Activated naive CD4-positive, alpha-beta T cell treated with anti-CD3 and anti-CD28 coated beads, Interleukin-2, amount 50 U/mL, for 24 hours (primary cell): Measurements from ENCODE around the gene CCDC197.

Source experiments
- H3K27ac Mint-ChIP-seq: one replicate; pipeline ENCODE4 v1.8.0; 2021; ENCODE audit warnings: mild to moderate bottlenecking, mixed read lengths
- H3K27me3 Mint-ChIP-seq: one replicate; pipeline ENCODE4 v1.8.0; 2021; ENCODE audit warnings: mixed read lengths
- H3K36me3 Mint-ChIP-seq: one replicate; pipeline ENCODE4 v1.8.0; 2021; ENCODE audit warnings: mixed read lengths
- H3K4me1 Mint-ChIP-seq: one replicate; pipeline ENCODE4 v1.8.0; 2021; ENCODE audit warnings: mixed read lengths
- H3K4me3 Mint-ChIP-seq: one replicate; pipeline ENCODE4 v1.8.0; 2021; ENCODE audit warnings: mild to moderate bottlenecking, mixed read lengths
- H3K9me3 Mint-ChIP-seq: one replicate; pipeline ENCODE4 v1.8.0; 2021; ENCODE audit warnings: mixed read lengths

Gene CCDC197

GRCh38 chr14:93958567-93959238, 38.4 kb upstream of the CCDC197 start:
- Mint-ChIP-seq H3K4me1 (peaks cover 85% of the 10 kb centered on the region), H3K36me3 (peaks cover 2% of the 10 kb centered on the region), H3K27ac (peak overlapping the region; percentile 99), H3K4me3 (peak overlapping the region; percentile 74), H3K27me3 (no peaks in the 10 kb centered on the region), H3K9me3 (no peaks in the 10 kb centered on the region)

GRCh38 chr14:93959239-93960107, 37.6 kb upstream of the CCDC197 start:
- Mint-ChIP-seq H3K36me3 (peaks cover 2% of the 10 kb centered on the region), H3K4me1 (peaks cover 84% of the 10 kb centered on the region), H3K4me3 (peak overlapping the region; percentile 74), H3K9me3 (no peaks in the 10 kb centered on the region), H3K27ac (peak overlapping the region; percentile 99), H3K27me3 (no peaks in the 10 kb centered on the region)

DNA sequence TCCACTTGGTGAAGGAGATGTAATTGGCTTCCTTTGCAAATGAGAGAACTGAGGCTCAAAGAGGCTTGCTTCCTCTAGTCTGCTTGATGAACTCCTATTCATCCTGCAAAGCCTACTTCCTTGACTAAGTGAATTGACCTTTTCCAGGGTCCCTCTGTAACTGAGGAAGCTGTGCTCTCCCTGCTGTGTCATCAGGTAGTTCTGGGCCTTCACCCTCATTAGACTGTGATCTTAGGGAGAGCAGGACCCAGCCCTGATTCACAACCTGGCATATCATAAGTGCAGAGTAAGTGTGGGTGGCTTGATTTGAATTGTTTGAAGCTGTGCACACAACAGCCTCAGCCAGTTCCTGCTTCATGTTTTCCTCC, 37.0 kb upstream of the CCDC197 start:
- Mint-ChIP-seq H3K27ac (peak overlapping the region; percentile 99), H3K4me3 (peak overlapping the region; percentile 54), H3K4me1 (peaks cover 83% of the 10 kb centered on the region), H3K9me3 (no peaks in the 10 kb centered on the region), H3K27me3 (no peaks in the 10 kb centered on the region), H3K36me3 (peaks cover 2% of the 10 kb centered on the region)

GRCh38 chr14:93960774-93961438, 36.2 kb upstream of the CCDC197 start:
- peaks cover 2% of the 10 kb centered on the region for H3K36me3 Mint-ChIP-seq
- H3K27me3 Mint-ChIP-seq, result no peaks in the 10 kb centered on the region
- no peaks in the 10 kb centered on the region for H3K9me3 Mint-ChIP-seq
- H3K4me1 Mint-ChIP-seq, result peaks cover 77% of the 10 kb centered on the region
- H3K27ac Mint-ChIP-seq, result peak overlapping the region; percentile 99
- H3K4me3 Mint-ChIP-seq, result no peak overlapping the region

GRCh38 chr14:93961620-93962019, 35.5 kb upstream of the CCDC197 start:
- H3K4me1 Mint-ChIP-seq, result peaks cover 71% of the 10 kb centered on the region
- H3K9me3 Mint-ChIP-seq, result no peaks in the 10 kb centered on the region
- no peaks in the 10 kb centered on the region for H3K27me3 Mint-ChIP-seq
- no peak overlapping the region for H3K4me3 Mint-ChIP-seq
- H3K27ac Mint-ChIP-seq, result peak overlapping the region; percentile 59
- H3K36me3 Mint-ChIP-seq, result peaks cover 2% of the 10 kb centered on the region

DNA sequence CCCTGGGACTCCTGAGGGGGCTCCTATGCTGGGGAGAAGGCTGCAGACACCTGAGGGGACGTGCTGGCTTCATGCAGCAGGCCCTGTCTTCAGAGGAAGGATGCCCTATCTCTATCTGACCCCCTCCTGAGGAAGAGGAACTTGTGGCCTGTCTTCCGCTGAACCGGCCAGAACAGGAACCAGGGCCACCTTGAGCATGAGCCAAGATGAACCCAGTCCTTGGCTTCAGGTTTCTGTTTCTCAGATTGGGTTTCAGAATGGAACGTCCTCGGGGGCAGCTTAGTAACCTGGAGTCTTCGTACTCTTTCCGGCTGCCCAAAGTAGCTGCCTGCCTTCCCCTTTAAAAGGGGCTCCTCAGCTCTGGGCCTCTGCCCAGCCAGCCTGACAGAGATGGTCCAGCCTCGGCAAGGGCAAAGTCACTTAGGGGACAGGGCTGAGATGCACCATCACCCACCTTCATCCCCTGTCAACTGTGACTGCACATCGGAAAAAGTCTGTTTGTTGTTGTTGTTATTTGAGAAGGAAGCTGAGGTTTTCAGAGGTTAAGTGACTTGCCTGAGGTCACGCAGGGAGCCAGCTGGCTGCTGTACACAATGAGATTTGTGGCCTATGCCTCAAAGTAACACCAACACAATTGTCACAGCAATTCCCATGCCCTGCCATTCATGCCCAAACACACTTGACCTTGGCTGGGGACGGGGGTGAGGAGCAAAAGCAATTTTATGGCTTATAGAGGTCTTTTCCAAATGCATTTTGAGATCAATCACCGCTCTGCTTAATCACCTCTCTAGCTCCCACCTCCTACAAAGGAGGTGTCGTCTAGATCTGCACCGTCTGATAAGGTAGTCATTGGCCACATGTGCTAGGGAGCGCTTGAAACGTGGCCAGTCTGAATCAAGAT, 34.1 kb upstream of the CCDC197 start:
- no peak overlapping the region for H3K4me3 Mint-ChIP-seq
- peaks cover 2% of the 10 kb centered on the region for H3K36me3 Mint-ChIP-seq
- H3K27me3 Mint-ChIP-seq, result no peaks in the 10 kb centered on the region
- H3K4me1 Mint-ChIP-seq, result peaks cover 59% of the 10 kb centered on the region
- H3K27ac Mint-ChIP-seq, result peak overlapping the region; percentile 88
- no peaks in the 10 kb centered on the region for H3K9me3 Mint-ChIP-seq

GRCh38 chr14:93963692-93964091, 33.4 kb upstream of the CCDC197 start:
- Mint-ChIP-seq H3K27ac (peak overlapping the region; percentile 88), H3K36me3 (peaks cover 2% of the 10 kb centered on the region), H3K4me1 (peaks cover 52% of the 10 kb centered on the region), H3K9me3 (no peaks in the 10 kb centered on the region), H3K27me3 (no peaks in the 10 kb centered on the region), H3K4me3 (no peak overlapping the region)

DNA sequence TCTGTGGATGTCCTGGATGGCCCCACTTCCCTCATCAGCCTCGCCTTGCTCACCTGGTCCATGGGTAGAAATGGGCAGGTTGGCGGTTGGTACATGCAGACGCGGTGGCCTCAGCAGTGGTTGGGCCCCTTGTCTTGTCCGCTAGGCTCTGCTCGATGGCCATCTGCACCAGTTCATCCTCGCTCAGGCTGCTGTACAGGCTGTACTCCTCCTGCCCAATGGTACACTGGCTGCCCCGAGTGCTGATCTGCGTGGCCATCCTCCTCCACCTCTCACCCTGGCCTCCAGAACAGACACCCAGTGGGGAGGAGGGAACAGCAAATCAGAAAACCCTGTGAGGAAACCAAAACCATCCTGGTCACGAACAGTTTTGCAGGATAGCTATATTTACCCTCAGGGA, 32.8 kb upstream of the CCDC197 start:
- no peak overlapping the region for H3K4me3 Mint-ChIP-seq
- no peaks in the 10 kb centered on the region for H3K9me3 Mint-ChIP-seq
- no peaks in the 10 kb centered on the region for H3K27me3 Mint-ChIP-seq
- no peaks in the 10 kb centered on the region for H3K36me3 Mint-ChIP-seq
- H3K4me1 Mint-ChIP-seq, result peaks cover 49% of the 10 kb centered on the region
- no peak overlapping the region for H3K27ac Mint-ChIP-seq

DNA sequence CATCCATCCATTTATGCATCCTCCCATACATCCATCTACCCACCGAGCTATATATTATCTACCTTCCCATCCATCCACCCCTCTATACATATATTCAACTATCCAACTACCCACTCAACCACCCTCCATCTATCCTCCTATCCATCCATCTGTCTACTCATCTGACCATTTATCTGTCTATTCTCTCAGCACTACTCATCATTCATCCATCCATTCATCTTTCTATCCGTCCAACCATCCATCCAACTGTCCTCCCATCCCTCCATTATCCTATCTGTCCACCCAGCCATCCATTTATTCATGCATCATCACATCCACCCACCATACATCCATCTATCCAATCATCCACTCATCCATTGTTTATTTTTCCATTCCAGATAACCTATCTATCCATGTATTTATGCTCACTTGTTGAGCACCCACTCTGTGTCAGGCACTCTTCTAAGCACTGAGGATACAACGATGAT, 32.2 kb upstream of the CCDC197 start:
- H3K4me3 Mint-ChIP-seq, result no peak overlapping the region
- H3K36me3 Mint-ChIP-seq, result no peaks in the 10 kb centered on the region
- peak overlapping the region; percentile 20 for H3K27ac Mint-ChIP-seq
- H3K4me1 Mint-ChIP-seq, result peaks cover 43% of the 10 kb centered on the region
- H3K27me3 Mint-ChIP-seq, result no peaks in the 10 kb centered on the region
- no peaks in the 10 kb centered on the region for H3K9me3 Mint-ChIP-seq

DNA sequence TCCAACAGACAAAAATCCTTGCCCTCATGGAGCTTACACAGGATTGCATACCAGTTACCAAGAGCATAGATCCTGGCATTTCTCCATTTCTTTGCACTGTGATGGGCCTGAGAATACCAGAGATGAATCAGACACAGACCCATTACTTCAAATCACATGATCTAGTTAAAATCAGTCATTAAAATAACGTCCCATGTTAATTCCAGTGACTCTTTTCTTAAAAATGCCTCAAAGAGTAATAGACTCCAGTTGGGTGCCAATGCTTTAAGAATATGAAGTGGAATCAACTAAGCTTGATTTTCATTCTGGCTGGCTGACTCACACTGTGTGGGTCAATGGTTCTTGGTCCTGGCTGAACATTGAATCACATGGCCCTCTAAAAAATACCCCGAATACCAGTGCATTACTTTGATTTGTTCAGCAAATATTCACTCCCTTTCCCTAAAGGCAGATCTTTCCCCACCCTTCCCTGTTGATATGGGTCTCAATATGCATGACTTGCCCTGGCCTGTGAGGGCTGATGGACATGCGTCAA, 31.7 kb upstream of the CCDC197 start:
- Mint-ChIP-seq H3K27ac (peak overlapping the region; percentile 20), H3K27me3 (no peaks in the 10 kb centered on the region), H3K4me3 (no peak overlapping the region), H3K4me1 (peaks cover 40% of the 10 kb centered on the region), H3K36me3 (no peaks in the 10 kb centered on the region), H3K9me3 (no peaks in the 10 kb centered on the region)

- Mint-ChIP-seq H3K27me3 (no peaks in the 10 kb centered on the region), H3K4me1 (peaks cover 41% of the 10 kb centered on the region), H3K9me3 (no peaks in the 10 kb centered on the region), H3K27ac (peak overlapping the region; percentile 10), H3K36me3 (no peaks in the 10 kb centered on the region), H3K4me3 (no peak overlapping the region)
Measured at GRCh38 chr14:93965946-93966474, 31.1 kb upstream of the CCDC197 start.

DNA sequence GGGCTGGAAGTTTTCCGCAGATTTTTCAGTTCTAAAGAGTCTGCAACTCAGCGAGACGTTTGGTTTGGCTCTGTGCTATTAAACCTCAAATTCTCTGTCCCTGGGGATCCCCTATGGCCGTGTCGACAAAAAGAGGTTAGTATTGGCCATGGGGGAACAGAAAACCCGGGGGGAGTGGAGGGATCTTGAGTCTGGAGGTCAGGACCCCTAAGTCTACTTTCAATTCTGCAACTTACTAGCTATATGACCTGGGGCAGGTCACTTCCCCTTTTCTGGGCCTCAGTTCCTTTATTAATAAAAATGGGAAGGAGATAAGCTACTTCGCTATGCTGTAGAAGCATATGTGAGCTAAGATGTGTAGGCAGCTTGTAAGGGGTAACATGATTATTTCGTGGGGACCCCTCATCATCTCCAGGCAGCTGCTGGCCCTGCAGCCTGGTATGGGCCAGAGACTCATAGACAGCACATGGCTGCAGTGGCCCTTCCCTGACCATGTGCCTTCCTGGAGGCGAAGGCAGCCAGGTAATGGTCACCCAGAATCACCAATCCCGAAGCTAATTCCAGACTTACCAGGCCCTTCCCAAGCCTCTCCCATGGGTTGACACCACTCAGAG, 29.4 kb upstream of the CCDC197 start:
- Mint-ChIP-seq H3K27me3 (no peaks in the 10 kb centered on the region), H3K4me1 (peaks cover 43% of the 10 kb centered on the region), H3K36me3 (no peaks in the 10 kb centered on the region), H3K9me3 (no peaks in the 10 kb centered on the region), H3K4me3 (no peak overlapping the region), H3K27ac (no peak overlapping the region)

- peak overlapping the region; percentile 43 for H3K27ac Mint-ChIP-seq
- no peak overlapping the region for H3K4me3 Mint-ChIP-seq
- H3K27me3 Mint-ChIP-seq, result no peaks in the 10 kb centered on the region
- peaks cover 35% of the 10 kb centered on the region for H3K4me1 Mint-ChIP-seq
- no peaks in the 10 kb centered on the region for H3K36me3 Mint-ChIP-seq
- H3K9me3 Mint-ChIP-seq, result no peaks in the 10 kb centered on the region
Measured at GRCh38 chr14:93969082-93969828, 27.8 kb upstream of the CCDC197 start.

- H3K36me3 Mint-ChIP-seq, result no peaks in the 10 kb centered on the region
- peaks cover 31% of the 10 kb centered on the region for H3K4me1 Mint-ChIP-seq
- peak overlapping the region; percentile 88 for H3K4me3 Mint-ChIP-seq
- peaks cover under 1% of the 10 kb centered on the region for H3K9me3 Mint-ChIP-seq
- no peaks in the 10 kb centered on the region for H3K27me3 Mint-ChIP-seq
- H3K27ac Mint-ChIP-seq, result peak overlapping the region; percentile 94
Measured at GRCh38 chr14:93970585-93970964, 26.5 kb upstream of the CCDC197 start.
